ENCODE results near the gene MLEC.

The MLEC gene

DNA sequence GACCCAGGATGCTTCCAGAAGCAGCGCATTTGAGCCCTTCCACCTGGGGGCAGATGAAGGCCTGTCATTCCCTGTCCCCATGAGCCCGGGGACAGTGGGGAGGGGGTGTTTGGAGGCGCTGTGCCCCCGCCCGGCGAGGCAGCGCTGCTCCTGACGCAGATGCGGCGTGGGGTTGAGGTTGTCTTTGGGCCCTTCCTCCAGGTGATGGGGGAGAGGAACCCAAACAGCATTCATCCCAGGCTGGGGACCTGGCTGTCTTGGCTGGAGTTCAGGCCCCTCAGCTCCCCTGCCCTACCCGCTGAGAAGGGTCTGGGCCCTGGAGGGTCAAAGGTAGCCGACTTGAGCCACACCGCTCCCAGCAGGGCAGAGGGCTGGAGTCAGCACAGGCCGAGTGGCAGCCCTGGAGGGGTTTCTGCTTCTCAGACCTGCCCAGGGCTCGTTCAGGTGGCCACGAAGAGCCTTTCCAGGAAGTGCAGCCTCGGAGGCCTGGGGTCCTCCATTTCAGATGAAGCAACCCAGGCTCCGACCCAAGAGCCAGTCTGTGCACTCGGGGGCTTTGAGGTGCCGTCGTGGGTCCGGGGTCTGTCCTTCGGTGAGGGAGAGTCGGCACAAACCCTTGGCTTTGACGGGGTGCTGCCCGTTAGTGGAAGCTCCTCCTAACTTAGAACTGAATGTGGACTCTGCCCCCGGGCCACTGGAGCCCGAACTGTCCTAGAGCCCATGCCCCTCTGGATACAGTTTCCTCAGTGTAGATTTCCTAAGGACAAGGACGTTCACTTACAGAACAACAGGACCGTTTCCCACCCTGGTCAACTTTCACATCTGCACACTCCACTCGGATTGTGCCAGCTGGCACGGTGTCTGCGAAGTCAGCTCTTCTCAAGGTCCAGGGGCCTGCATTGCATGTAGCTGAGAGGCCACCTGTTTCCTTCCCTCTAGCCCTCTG is 54.8 kb downstream of the MLEC start:
- DNase-seq (ENCODE audit: low read depth) = no peak

DNA sequence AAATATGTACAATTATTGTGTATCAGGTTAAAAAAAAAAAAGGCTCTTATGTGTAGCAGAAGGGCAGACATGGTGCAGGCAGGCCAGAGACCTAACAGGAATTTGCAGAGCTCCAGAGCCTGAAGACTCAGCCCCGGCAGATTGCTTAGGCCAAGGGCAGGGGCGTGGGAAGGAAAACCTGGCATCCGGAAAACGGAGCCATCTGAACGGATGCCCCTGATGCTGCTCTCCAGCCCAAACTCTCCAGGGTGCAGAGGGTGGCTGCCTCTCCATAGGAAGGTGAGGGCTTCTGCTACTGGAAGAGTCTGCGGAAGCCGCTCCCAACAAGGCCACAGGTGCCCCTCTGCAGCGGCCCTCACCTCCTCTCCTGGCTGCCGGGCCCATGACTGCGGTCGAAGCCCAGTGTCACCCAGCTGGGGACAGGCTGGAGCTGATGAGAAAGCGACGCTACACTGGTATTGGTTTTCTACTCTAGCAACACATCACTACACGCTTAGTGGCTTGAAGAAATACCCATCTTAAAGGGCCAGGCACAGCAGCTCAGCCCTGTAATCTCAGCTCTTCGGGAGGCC is 58.1 kb downstream of the MLEC start:
- no peak for DNase-seq (ENCODE audit: low read depth)

DNA sequence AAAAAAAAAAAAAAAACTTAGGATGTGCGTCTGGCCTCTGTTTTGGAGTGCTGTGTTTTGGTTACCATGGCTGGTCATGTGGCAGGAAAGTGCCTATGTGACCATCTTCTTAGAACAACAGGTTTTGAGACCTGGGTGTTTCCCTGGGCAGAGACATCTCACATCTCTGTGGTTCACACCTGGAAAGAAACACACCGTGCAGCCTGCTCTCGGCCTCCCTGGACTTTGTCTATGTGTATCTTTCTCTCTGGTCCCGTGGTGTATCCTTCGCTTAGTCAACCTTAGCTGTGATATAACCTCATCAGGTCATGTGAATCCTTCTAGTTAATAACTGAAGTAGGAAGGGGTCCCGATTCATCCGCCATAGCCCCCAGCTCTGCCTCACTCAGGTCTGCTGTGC is 61.3 kb downstream of the MLEC start:
- DNase-seq (ENCODE audit: low read depth) = no peak

- DNase-seq (ENCODE audit: low read depth) = no peak
Observed at GRCh38 chr12:120749256-120749655, 62.3 kb downstream of the MLEC start.

- no peak for DNase-seq (ENCODE audit: low read depth)
Observed at GRCh38 chr12:120750806-120751205, 63.9 kb downstream of the MLEC start.

DNA sequence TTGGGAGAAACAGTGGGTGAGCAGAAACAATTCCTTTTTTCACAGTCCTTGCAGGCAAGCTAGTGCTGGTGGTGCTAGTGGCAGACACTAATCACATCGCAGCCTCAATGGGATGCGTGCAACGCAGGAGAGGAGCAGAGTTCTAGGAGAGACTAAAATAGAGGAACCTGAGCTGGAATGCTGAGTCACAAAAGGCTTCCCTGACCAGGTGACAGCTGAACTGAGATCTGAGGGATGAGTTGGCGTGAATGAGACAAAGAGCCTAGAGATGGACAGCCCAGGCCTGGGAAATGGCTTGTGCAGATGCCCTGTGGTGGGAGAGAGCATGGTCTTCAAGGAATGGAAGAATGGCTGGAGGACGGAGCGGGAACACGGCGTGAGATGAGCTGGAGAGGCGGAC is 64.4 kb downstream of the MLEC start:
- no peak for DNase-seq (ENCODE audit: low read depth)
